Measurements from ENCODE around the gene TRPC3.

The TRPC3 gene

GRCh38 chr4:121951521-121952110, at the start of gene TRPC3:
Gene TRPC3, minus strand, starts transcription at chr4:121952060. Its CDS starts 380 bp downstream, at chr4:121951680.
- DNase-seq, result no peak

GRCh38 chr4:122000849-122001248, 49.0 kb upstream of the TRPC3 start:
- DNase-seq, result no peak

GRCh38 chr4:121998024-121998423, 46.2 kb upstream of the TRPC3 start:
- no peak for DNase-seq

- no peak for DNase-seq
Measured at GRCh38 chr4:121995790-121996537, 44.1 kb upstream of the TRPC3 start.

- DNase-seq, result no peak
Measured at GRCh38 chr4:121991968-121992367, 40.1 kb upstream of the TRPC3 start.

- DNase-seq, result no peak
Measured at GRCh38 chr4:121990489-121990888, 38.6 kb upstream of the TRPC3 start.

- DNase-seq, result no peak
Measured at GRCh38 chr4:121989715-121990114, 37.9 kb upstream of the TRPC3 start.

- no peak for DNase-seq
Measured at GRCh38 chr4:121988950-121989349, 37.1 kb upstream of the TRPC3 start.

GRCh38 chr4:121980643-121981042, 28.8 kb upstream of the TRPC3 start:
- DNase-seq, result no peak

GRCh38 chr4:121978172-121978516, 26.3 kb upstream of the TRPC3 start:
- no peak for DNase-seq

GRCh38 chr4:121977251-121978171, 25.7 kb upstream of the TRPC3 start:
- DNase-seq, result no peak

GRCh38 chr4:121975784-121976183, 23.9 kb upstream of the TRPC3 start:
- DNase-seq, result no peak

GRCh38 chr4:121973816-121974215, 22.0 kb upstream of the TRPC3 start:
- DNase-seq, result no peak

- DNase-seq, result no peak
Measured at GRCh38 chr4:121968859-121969258, 17.0 kb upstream of the TRPC3 start.

GRCh38 chr4:121964958-121965357, 13.1 kb upstream of the TRPC3 start:
- no peak for DNase-seq

GRCh38 chr4:121960818-121961217, 9.0 kb upstream of the TRPC3 start:
- no peak for DNase-seq

GRCh38 chr4:121958777-121959176, 6.9 kb upstream of the TRPC3 start:
- no peak for DNase-seq

GRCh38 chr4:121957266-121957665, 5.4 kb upstream of the TRPC3 start:
- DNase-seq, result no peak

- no peak for DNase-seq
Measured at GRCh38 chr4:121953860-121954259, 2.0 kb upstream of the TRPC3 start.

GRCh38 chr4:121952290-121952689, 430 bp upstream of the TRPC3 start:
- no peak for DNase-seq

GRCh38 chr4:121950680-121951520, 960 bp downstream of the TRPC3 start:
- peak in 1 of 2 experiments; percentile 20 for DNase-seq

- DNase-seq, result peak in 1 of 2 experiments; percentile 40
Measured at GRCh38 chr4:121950212-121950679, 1.6 kb downstream of the TRPC3 start.

GRCh38 chr4:121946644-121947043, 5.2 kb downstream of the TRPC3 start:
- no peak for DNase-seq
